ENCODE measurements around the gene CRADD. TPM values are rescaled to one million over a fixed set of nuclear protein-coding genes. Genes with fewer than 3 reads are reported as not detected.
"Not testable (repeated sequence)": the region's sequence is repeated elsewhere in the genome, so short reads cannot be mapped to it uniquely, and the experiment has no call there.

CRADD gene
- total RNA-seq = 11.9 and 14.8 TPM in 2 replicates

DNA sequence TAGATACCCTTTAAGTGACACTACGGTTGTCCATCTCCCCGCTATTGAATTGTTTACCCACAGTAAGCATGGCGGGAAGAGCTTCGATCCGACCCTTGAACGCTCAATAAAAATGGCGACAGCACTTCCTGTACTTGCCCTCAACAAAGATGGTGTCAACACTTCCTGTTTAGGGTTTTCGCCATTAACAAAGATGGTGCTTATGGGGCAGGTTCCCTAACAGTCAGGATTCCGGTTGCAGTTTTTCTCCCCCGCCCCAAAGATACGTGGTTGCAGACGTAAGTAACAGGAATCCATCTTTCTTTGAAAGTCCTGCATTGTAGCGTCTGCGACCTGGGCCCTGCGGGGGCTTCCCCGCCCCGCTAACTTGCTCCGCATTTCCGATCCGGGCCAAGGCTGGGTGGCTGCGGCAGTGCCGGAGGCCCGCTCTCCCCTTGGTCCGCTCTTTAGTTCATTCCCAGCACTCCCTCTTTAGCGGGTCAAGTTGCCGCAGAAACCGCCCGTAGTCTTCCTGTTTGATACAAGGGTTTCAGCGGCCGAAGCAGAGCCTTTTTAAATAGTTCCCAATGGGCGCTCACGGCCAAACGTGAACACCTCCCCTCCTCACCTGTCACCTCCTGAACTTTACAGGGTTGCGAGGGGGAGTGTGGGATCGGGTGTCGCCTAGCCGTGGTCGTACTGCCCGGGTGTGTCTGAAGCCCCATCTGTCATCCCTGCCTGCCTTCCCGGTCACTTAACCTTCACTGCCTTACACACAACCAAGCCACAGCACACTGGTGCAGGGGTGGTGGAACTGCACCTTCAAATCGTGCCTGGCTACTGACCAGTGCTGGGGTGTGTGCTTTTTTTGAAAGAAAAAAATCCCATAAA lies at the start of gene CRADD:
TSS of gene CRADD (plus strand) at position 181 of the 870 bp plus-strand sequence.
- DNase-seq = peak; percentile 99

DNA sequence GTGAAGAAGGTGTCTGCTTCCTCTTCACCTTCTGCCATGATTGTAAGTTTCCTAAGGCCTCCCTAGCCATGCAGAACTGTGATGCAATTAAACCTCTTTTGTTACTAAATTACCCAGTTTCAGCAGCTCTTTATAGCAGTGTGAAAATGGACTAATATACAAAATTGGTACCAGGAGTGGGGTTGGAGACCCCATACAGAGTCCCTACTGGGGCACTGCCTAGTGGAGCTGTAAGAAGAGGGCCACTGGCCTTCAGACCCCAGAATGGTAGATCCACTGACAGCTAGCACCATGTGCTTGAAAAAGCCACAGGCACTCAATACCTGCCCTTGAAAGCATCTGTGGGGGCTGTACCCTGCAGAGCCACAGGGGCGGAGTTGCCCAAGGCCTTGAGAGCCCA lies 44.8 kb upstream of the CRADD start:
- DNase-seq = no peak

GRCh38 chr12:93634416-93634815 lies 42.8 kb upstream of the CRADD start:
- DNase-seq = no peak

DNA sequence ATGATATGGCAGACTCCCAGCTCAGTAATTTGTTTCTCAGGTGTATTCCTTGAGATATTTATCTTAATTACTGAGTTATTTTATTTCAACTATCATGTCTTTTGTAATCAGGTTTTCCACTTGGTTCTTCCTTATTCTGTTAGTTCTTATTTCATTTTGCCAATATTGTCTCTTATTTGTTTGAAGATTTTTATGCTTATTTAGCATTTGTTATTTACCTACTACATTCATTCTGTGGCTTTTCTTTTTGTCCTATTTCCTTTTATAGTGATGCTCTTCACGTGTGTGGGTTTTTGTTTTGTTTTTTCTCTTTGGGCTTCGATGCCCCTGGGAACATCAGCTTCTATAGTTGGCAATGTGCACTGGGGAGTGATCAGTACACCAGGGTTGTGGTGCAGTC lies 40.5 kb upstream of the CRADD start:
- DNase-seq = no peak

GRCh38 chr12:93638095-93638494 lies 39.1 kb upstream of the CRADD start:
- no peak for DNase-seq

- DNase-seq = no peak
Measured at GRCh38 chr12:93638954-93639353, 38.2 kb upstream of the CRADD start.

GRCh38 chr12:93639406-93639805 lies 37.8 kb upstream of the CRADD start:
- no peak for DNase-seq

DNA sequence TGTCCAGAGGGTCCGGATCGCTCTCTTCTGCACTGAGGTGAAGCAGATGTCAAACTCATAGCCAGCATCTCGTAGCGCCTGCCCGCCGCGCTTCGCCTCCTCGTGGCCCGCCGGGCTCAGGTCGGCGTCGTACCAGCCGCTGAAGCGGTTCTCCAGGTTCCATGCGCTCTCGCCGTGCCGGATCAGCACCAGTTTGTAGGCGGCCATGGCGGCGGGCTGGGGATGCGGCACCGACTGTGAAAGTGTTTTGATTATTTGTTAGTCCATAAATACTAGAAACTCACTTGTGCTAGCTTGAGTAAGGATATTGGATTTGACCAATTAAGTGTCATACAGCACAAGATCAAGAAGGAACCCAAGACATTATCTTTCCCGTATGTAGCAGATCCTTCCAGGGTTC lies 35.8 kb upstream of the CRADD start:
- not testable (repeated sequence) for DNase-seq

- DNase-seq = no peak
Measured at GRCh38 chr12:93642751-93643150, 34.4 kb upstream of the CRADD start.

DNA sequence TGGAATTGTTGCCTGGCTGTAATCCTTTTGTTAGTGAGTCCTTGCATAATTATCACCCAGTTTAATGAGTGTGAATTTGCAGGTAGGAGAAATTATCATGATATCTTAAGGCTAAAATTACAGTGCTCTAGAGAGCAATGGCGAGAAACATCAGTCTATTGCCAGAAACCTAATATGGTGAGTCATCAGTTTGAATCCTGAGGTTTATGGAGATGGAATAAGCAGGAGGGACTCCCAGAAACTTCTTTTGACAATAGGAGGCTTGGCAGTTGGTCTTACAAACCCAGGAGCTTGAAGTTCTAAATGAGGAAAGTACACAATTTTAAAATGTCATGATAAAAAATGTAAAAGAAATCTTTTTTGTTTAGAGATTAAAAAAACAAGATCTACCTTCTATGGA lies 31.5 kb upstream of the CRADD start:
- no peak for DNase-seq

DNA sequence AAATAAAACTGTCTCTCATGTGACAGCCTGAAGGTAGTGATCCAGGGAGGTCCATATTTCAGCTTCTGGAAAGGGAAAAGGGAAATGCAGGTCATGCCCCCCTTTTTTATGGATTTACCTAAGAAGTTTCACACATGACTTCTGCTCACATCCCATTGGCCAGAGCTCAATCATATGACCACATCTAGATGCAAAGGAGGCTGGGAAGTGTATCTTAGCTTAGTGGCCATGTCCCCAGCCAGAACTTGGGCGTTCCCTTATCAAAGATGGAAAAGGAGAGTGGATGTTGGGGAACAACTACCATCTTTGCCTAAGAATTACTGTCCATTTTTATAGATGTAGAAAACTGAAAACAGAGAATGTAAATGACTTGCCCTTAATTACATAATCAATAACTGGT lies 26.5 kb upstream of the CRADD start:
- DNase-seq = no peak

GRCh38 chr12:93653079-93653478 lies 24.1 kb upstream of the CRADD start:
- DNase-seq = no peak

DNA sequence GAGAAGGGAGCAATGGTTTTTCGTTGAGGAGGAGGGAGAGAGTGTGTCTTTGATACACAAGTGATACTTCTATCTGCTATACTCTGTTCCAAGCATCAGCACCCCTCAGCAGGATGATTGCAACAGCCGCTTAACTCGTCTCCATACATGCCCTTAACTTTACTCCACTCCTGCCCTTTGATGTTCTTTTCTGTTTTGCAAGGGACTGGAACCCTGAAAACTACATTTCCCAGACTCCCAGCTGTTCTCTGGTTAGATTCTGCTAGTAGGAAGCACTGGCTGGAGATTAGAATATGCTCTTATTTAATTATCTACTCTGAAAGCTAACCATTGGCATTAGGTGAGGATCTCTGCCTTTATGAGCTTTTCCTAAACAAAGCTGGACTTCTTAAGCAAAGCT lies 23.5 kb upstream of the CRADD start:
- no peak for DNase-seq

- DNase-seq = no peak
Measured at GRCh38 chr12:93654421-93654820, 22.8 kb upstream of the CRADD start.

- no peak for DNase-seq
Measured at GRCh38 chr12:93657071-93657470, 20.1 kb upstream of the CRADD start.

DNA sequence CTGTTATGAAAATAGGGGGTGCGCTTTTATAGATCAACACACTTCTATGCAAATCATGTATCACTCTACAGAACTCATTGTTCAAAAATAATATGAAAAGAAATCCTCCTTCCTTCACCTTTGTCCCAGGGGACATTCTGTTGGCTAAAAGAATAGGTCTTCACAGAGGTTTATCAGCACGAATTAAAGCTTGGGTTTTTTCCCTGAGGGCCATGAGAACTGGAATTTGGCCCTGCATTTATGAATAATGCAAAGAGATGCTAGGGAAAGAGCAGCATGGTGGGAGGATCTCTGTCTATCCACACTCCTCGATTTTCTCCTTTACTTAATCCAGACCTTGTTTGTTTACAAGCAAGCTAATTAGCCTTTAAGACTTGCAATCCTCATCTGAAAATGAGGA lies 16.2 kb upstream of the CRADD start:
- DNase-seq = no peak

- DNase-seq = no peak
Measured at GRCh38 chr12:93663006-93663728, 14.0 kb upstream of the CRADD start.

DNA sequence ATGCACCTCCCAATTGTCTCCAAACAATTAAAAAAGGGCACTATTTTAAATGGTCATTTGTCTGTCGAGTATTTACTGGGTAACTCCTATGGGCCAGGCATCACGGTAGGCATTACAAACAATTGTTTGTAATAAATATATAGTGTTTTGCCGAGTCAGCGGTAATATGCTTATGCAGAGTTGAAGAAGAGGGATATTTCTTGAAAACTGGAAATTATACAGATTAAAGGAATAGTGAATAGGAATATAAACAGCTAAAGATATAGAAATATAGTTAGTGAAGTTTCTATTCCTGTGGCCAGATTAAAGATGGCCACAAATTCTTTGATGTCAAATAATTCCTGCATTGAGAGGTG lies 13.5 kb upstream of the CRADD start:
- DNase-seq = no peak

DNA sequence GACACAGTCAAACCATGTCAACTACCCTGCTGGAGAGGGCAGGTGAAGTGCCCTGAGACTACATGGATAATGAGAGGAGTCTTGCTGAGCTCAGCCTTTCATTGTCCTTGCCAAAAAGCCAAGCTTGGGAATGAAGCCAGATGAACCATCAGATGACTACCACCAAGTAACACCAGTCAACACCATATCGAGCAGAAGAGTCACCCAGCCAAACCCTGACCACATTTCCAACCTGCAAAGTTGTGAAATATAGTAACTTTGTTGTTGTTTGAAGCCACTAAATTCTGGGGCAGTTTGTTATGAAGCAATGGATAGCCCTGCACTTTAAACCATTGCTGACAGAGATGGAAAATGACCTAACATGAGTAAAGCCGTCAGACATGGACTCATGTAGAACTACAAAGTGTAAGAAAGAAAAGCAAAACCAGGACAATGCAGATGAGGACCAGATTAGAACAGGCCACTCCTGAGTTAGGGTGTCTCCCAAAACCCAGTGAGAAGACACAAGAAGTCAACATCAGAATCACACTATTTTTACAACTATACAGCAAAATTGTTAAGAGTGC lies 12.5 kb upstream of the CRADD start:
- no peak for DNase-seq

DNA sequence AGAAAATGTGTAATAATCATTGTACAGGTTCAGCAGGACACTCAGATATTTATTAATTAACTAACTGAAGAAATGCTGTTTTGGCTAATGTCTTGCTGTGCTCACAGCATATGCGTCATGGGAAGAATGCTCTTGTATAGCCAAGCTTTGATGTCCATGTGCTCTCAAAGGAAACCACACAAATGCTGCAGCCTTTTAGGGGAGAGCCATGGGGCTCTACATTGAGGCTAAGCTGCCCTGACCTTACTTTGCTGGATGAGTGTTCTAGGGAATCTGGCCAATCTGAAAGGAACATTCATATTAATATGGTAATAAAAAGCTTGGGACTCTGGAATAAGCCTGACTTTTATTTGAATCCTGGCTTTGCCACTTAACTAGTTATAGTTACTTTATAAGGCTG lies 9.5 kb upstream of the CRADD start:
- no peak for DNase-seq

DNA sequence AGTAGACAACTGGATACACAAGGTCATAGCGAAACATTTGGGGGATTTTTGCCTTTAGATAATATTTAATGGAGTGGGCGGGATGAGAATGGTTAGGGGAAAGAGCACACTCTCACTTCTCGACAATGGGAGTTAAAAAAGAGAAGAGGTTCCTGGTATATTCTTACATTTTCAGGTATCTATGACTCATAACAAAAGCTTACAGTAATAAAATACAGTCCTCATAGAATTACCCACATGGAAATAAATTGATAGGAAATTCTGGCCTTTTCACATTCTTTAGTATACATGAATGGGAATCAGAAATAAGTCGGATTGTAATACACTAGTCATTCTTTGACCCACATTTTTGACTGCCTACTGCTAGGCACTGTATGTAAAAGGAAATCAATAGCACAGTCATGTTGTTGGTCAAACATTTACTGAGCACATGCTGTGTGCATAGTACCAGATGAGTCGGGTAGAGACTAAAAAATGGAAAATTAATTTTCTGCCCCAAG lies 8.2 kb upstream of the CRADD start:
- no peak for DNase-seq

DNA sequence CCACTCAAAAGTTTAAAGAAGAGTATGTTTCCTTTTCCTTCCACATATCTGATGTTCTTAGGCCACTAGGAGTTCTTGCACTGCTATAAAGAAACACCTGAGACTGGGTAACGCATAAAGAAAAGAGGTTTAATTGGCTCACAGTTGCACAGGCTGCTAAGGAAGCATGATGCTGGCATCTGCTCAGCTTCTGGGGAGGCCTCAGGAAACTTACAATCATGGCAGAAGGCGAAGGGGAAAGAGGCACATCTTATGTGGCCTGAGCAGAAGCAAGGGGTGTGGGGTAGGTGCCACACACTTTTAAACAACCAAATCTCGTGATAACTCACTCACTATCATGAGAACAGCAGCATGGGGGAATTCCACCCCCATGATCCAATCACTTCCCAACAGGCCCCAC lies 7.7 kb upstream of the CRADD start:
- no peak for DNase-seq

DNA sequence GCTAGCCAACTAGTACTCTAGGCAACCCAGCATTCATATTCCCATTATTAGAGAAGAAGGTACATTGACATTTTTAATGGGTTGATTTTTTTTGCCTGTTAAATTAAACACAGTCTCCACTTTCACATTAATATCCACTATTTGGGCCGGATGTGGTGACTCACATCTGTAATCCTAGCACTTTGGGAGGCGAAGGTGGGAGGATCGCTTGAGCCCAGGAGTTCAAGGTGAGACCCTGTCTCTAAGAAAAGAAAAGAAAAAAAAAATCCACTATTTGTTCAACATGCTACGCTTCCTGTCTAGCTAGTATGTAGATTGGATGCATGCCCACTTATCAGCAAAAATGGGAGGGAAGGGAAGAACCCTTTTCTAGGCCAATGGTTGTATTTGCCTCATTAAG lies 7.1 kb upstream of the CRADD start:
- DNase-seq = no peak

DNA sequence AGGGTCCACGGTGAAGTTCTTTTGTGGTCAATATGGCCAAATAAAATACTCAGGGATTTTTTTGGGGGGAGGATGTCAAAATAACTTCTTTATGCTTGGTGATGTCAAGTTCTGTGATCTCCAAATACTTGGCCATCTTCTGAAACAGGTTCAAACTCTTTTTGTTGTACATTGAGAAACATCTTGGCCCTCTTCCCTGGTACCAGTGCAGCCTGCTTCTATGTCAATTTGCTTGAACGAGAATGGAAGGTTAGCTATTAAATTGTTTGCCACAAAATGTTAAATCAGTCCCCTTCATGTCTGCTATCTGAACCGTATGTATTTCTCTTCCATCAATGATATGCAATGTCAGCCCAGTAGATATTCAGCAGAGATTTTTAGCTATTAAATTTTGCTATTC lies 6.1 kb upstream of the CRADD start:
- no peak for DNase-seq
